Retinal pigment epithelial cell (primary cell): ENCODE measurements around the gene LRRD1.
"Not testable (repeated sequence)": the region's sequence is repeated elsewhere in the genome, so short reads cannot be mapped to it uniquely, and the experiment has no call there.

Experiments used
- DNase-seq: peaks from one replicate; pipeline ENCODE4 v3.0.0-alpha.2; 2010; ENCODE audit warnings: low read depth
- H3K4me3 ChIP-seq: 2 replicates; pipeline ENCODE4 v1.5.1; 2011; ENCODE audit warnings: mild to moderate bottlenecking, low read length, control low read depth, moderate library complexity
- CTCF ChIP-seq: conservative IDR thresholded peaks from 2 replicates; pipeline ENCODE4 v1.5.1; 2011; ENCODE audit warnings: low read depth, low read length, control low read depth, inconsistent platforms

The LRRD1 gene

GRCh38 chr7:92200791-92201190 lies 21.8 kb upstream of the LRRD1 start:
- no peak for TF ChIP-seq CTCF
- no peak for DNase-seq
- no peak overlapping the region for H3K4me3 ChIP-seq

GRCh38 chr7:92192326-92192725 lies 13.4 kb upstream of the LRRD1 start:
- no peak for TF ChIP-seq CTCF
- H3K4me3 ChIP-seq, result no peak overlapping the region
- no peak for DNase-seq

GRCh38 chr7:92189246-92189645 lies 10.3 kb upstream of the LRRD1 start:
- not testable (repeated sequence) for DNase-seq, H3K4me3 ChIP-seq

GRCh38 chr7:92184294-92184693 lies 5.4 kb upstream of the LRRD1 start:
- H3K4me3 ChIP-seq, DNase-seq: not testable (repeated sequence)

GRCh38 chr7:92177362-92177761 lies 1.6 kb downstream of the LRRD1 start:
- DNase-seq, result no peak
- no peak for TF ChIP-seq CTCF
- H3K4me3 ChIP-seq, result no peak overlapping the region

GRCh38 chr7:92169529-92169928 lies 9.4 kb downstream of the LRRD1 start:
- not testable (repeated sequence) for H3K4me3 ChIP-seq, DNase-seq

GRCh38 chr7:92161271-92161670 lies 17.7 kb downstream of the LRRD1 start:
- no peak for TF ChIP-seq CTCF
- DNase-seq, result no peak
- H3K4me3 ChIP-seq, result no peak overlapping the region

GRCh38 chr7:92158660-92159575 lies 20.0 kb downstream of the LRRD1 start:
- TF ChIP-seq CTCF, result no peak
- DNase-seq, result no peak
- no peak overlapping the region for H3K4me3 ChIP-seq
